Suppressor macrophage treated with lipopolysaccharide for 4 hours (primary cell): ENCODE measurements around the gene AMN1.
"Not testable (repeated sequence)": the region's sequence is repeated elsewhere in the genome, so short reads cannot be mapped to it uniquely, and the experiment has no call there.

ENCODE experiments used
- DNase-seq: peaks from one replicate; pipeline ENCODE4 v3.0.0-alpha.2; 2020

The AMN1 gene

GRCh38 chr12:31732926-31733548 lies 4.2 kb upstream of the AMN1 start:
- DNase-seq: no peak

GRCh38 chr12:31731203-31731602 lies 2.4 kb upstream of the AMN1 start:
- not testable (repeated sequence) for DNase-seq

- DNase-seq: no peak
Observed at GRCh38 chr12:31729705-31730104, 884 bp upstream of the AMN1 start.

GRCh38 chr12:31728289-31728916 lies 418 bp downstream of the AMN1 start:
- no peak for DNase-seq

GRCh38 chr12:31727192-31727591 lies 1.6 kb downstream of the AMN1 start:
- no peak for DNase-seq

GRCh38 chr12:31726575-31726974 lies 2.2 kb downstream of the AMN1 start:
- DNase-seq: no peak

- DNase-seq: peak; percentile 25
Observed at GRCh38 chr12:31724557-31724956, 4.3 kb downstream of the AMN1 start.

GRCh38 chr12:31722580-31722979 lies 6.2 kb downstream of the AMN1 start:
- DNase-seq: no peak

GRCh38 chr12:31718542-31719198 lies 10.2 kb downstream of the AMN1 start:
- DNase-seq: not testable (repeated sequence)

- DNase-seq: not testable (repeated sequence)
Observed at GRCh38 chr12:31716998-31717397, 11.8 kb downstream of the AMN1 start.

- DNase-seq: peak; percentile 87
Observed at GRCh38 chr12:31715283-31715825, 13.5 kb downstream of the AMN1 start.

GRCh38 chr12:31714406-31715271 lies 14.2 kb downstream of the AMN1 start:
- DNase-seq: no peak

- DNase-seq: no peak
Observed at GRCh38 chr12:31712877-31713276, 15.9 kb downstream of the AMN1 start.

GRCh38 chr12:31710021-31710818 lies 18.6 kb downstream of the AMN1 start:
- no peak for DNase-seq

- DNase-seq: not testable (repeated sequence)
Observed at GRCh38 chr12:31708118-31708517, 20.7 kb downstream of the AMN1 start.

- no peak for DNase-seq
Observed at GRCh38 chr12:31705621-31706020, 23.2 kb downstream of the AMN1 start.

GRCh38 chr12:31702047-31702446 lies 26.8 kb downstream of the AMN1 start:
- DNase-seq: no peak

GRCh38 chr12:31689921-31690320 lies 38.9 kb downstream of the AMN1 start:
- not testable (repeated sequence) for DNase-seq

- DNase-seq: peak; percentile 75
Observed at GRCh38 chr12:31687101-31687527, 41.7 kb downstream of the AMN1 start.

- DNase-seq: no peak
Observed at GRCh38 chr12:31685801-31686200, 43.0 kb downstream of the AMN1 start.

- peak; percentile 87 for DNase-seq
Observed at GRCh38 chr12:31682136-31682962, 46.5 kb downstream of the AMN1 start.
